Neural cell (in vitro differentiated cells): ENCODE results near the gene ZNF764.

Experiments used
- EP300 ChIP-seq: fragments of 450-650 bp; conservative IDR thresholded peaks from 2 replicates; pipeline ENCODE4 v1.6.1; 2014; ENCODE audit warnings: antibody characterized with exemption, mild to moderate bottlenecking, moderate library complexity; ENCODE audit not compliant: poor library complexity, severe bottlenecking
- EZH2 ChIP-seq: fragments of 200-600, 300-800 bp; shearing (Covaris generic), sonication (generic); IDR thresholded peaks from 2 replicates; pipeline ENCODE4 v1.6.1; 2014; ENCODE audit warnings: antibody characterized with exemption, low read length, borderline replicate concordance, mild to moderate bottlenecking; ENCODE audit not compliant: insufficient read depth, poor library complexity, severe bottlenecking
- MXI1 ChIP-seq: fragments of 450-650 bp; conservative IDR thresholded peaks from 2 replicates; pipeline ENCODE4 v1.6.1; 2014; ENCODE audit warnings: antibody characterized with exemption, mild to moderate bottlenecking; ENCODE audit not compliant: poor library complexity, severe bottlenecking
- POLR2AphosphoS5 ChIP-seq: IDR thresholded peaks from 2 replicates; pipeline ENCODE4 v1.6.1; 2012
- RAD21 ChIP-seq: fragments of 450-650 bp; conservative IDR thresholded peaks from 2 replicates; pipeline ENCODE4 v1.6.1; 2014; ENCODE audit warnings: antibody characterized with exemption, mild to moderate bottlenecking, moderate library complexity
- SMC3 ChIP-seq: fragments of 450-650 bp; conservative IDR thresholded peaks from 2 replicates; pipeline ENCODE4 v1.6.1; 2014; ENCODE audit warnings: antibody characterized with exemption, mild to moderate bottlenecking, moderate library complexity; ENCODE audit not compliant: poor library complexity
- TAF1 ChIP-seq: IDR thresholded peaks from 2 replicates; pipeline ENCODE4 v1.6.1; 2012; ENCODE audit warnings: low read depth
- TF ChIP-seq, protein P1 (sequence below): fragments of 450-650 bp; IDR thresholded peaks from 2 replicates; pipeline ENCODE4 v1.5.1; 2014; ENCODE audit warnings: antibody characterized with exemption, mild to moderate bottlenecking, moderate library complexity; ENCODE audit not compliant: poor library complexity, severe bottlenecking
- TF ChIP-seq, protein P2 (sequence below): IDR thresholded peaks from 2 replicates; pipeline ENCODE4 v1.6.1; 2012; ENCODE audit warnings: borderline replicate concordance

- TF ChIP-seq, protein P1, sequence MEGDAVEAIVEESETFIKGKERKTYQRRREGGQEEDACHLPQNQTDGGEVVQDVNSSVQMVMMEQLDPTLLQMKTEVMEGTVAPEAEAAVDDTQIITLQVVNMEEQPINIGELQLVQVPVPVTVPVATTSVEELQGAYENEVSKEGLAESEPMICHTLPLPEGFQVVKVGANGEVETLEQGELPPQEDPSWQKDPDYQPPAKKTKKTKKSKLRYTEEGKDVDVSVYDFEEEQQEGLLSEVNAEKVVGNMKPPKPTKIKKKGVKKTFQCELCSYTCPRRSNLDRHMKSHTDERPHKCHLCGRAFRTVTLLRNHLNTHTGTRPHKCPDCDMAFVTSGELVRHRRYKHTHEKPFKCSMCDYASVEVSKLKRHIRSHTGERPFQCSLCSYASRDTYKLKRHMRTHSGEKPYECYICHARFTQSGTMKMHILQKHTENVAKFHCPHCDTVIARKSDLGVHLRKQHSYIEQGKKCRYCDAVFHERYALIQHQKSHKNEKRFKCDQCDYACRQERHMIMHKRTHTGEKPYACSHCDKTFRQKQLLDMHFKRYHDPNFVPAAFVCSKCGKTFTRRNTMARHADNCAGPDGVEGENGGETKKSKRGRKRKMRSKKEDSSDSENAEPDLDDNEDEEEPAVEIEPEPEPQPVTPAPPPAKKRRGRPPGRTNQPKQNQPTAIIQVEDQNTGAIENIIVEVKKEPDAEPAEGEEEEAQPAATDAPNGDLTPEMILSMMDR, result no peak
- TF ChIP-seq RAD21, result no peak
- TF ChIP-seq POLR2AphosphoS5, result no peak
- TF ChIP-seq EZH2, result no peak
- TF ChIP-seq, protein P2, sequence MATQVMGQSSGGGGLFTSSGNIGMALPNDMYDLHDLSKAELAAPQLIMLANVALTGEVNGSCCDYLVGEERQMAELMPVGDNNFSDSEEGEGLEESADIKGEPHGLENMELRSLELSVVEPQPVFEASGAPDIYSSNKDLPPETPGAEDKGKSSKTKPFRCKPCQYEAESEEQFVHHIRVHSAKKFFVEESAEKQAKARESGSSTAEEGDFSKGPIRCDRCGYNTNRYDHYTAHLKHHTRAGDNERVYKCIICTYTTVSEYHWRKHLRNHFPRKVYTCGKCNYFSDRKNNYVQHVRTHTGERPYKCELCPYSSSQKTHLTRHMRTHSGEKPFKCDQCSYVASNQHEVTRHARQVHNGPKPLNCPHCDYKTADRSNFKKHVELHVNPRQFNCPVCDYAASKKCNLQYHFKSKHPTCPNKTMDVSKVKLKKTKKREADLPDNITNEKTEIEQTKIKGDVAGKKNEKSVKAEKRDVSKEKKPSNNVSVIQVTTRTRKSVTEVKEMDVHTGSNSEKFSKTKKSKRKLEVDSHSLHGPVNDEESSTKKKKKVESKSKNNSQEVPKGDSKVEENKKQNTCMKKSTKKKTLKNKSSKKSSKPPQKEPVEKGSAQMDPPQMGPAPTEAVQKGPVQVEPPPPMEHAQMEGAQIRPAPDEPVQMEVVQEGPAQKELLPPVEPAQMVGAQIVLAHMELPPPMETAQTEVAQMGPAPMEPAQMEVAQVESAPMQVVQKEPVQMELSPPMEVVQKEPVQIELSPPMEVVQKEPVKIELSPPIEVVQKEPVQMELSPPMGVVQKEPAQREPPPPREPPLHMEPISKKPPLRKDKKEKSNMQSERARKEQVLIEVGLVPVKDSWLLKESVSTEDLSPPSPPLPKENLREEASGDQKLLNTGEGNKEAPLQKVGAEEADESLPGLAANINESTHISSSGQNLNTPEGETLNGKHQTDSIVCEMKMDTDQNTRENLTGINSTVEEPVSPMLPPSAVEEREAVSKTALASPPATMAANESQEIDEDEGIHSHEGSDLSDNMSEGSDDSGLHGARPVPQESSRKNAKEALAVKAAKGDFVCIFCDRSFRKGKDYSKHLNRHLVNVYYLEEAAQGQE, result no peak
- no peak for TF ChIP-seq MXI1
- TF ChIP-seq EP300, result no peak
- TF ChIP-seq SMC3, result no peak
- TF ChIP-seq TAF1, result no peak
These were observed 42.8 kb upstream of the ZNF764 start for GRCh38 chr16:30600929-30601328.
